Left ventricle myocardium superior (tissue), 1 donor: Measurements from ENCODE around the gene ATG14. TPM values are rescaled to one million over a fixed set of nuclear protein-coding genes. Genes with fewer than 3 reads are reported as not detected.
"Not testable (repeated sequence)": the region's sequence is repeated elsewhere in the genome, so short reads cannot be mapped to it uniquely, and the experiment has no call there.

ENCODE experiments used
- ATAC-seq: fragments of 200-7000 bp; cut with Tn5 transposase; one replicate; pipeline ENCODE4 v1.9.1; 2020; ENCODE audit warnings: mild to moderate bottlenecking, moderate library complexity
- DNase-seq: peaks from one replicate; pipeline ENCODE4 v3.0.0-alpha.2; 2020
- intact Hi-C: fragments of 100-400 bp; cut with micrococcal nuclease; formaldehyde crosslinking; loops from one replicate; pipeline ENCODE4 v1.11.0; 2022
- total RNA-seq: library from RNA; stranded (reverse); fragmentation: NEBNext Ultra II Directional; extraction: Animal tissue kit (Norgen Biotek cat#: 25700); gene quantifications from one replicate; pipeline ENCODE4 v1.2.1, GENCODE V29; 2021
- donor health status: DM: no; HTN: yes; CAD: no; lungs with severe emphysema.

ATG14 gene
- total RNA-seq, 1 donor from 2014 or later, result 17.3 TPM

GRCh38 chr14:55436519-55436918, 24.9 kb upstream of the ATG14 start:
- ATAC-seq (no peak), DNase-seq (no peak)
- intact Hi-C loops, result no loop called here

- no peak for ATAC-seq
- no peak for DNase-seq
- intact Hi-C loops, result no loop called here
These were observed 23.2 kb upstream of the ATG14 start for GRCh38 chr14:55434805-55435174.

- intact Hi-C loops, result no loop called here
- no peak for ATAC-seq
These were observed 22.5 kb upstream of the ATG14 start for GRCh38 chr14:55433880-55434804.

GRCh38 chr14:55432628-55433027, 21.0 kb upstream of the ATG14 start:
- intact Hi-C loops, result no loop called here
- ATAC-seq (peak; percentile 33), DNase-seq (no peak)

More at GRCh38 chr14:55433880-55434804, 22.5 kb upstream of the ATG14 start:
- no peak for DNase-seq

GRCh38 chr14:55430024-55430690, 18.5 kb upstream of the ATG14 start:
- peak; percentile 88 for ATAC-seq
- intact Hi-C loops, result no loop called here

GRCh38 chr14:55427439-55427838, 15.8 kb upstream of the ATG14 start:
- intact Hi-C loops, result no loop called here
- no peak for ATAC-seq
- no peak for DNase-seq

More at GRCh38 chr14:55430024-55430690, 18.5 kb upstream of the ATG14 start:
- DNase-seq, result no peak

GRCh38 chr14:55426891-55427290, 15.3 kb upstream of the ATG14 start:
- ATAC-seq (no peak), DNase-seq (no peak)
- intact Hi-C loops, result no loop called here

- ATAC-seq (no peak), DNase-seq (no peak)
- intact Hi-C loops, result no loop called here
These were observed 13.5 kb upstream of the ATG14 start for GRCh38 chr14:55425091-55425490.

GRCh38 chr14:55423969-55424368, 12.3 kb upstream of the ATG14 start:
- ATAC-seq, result no peak
- no peak for DNase-seq
- intact Hi-C loops, result no loop called here

- ATAC-seq, intact Hi-C loops, DNase-seq: not testable (repeated sequence)
These were observed 10.7 kb upstream of the ATG14 start for GRCh38 chr14:55422338-55422737.

- intact Hi-C loops, result no loop called here
- DNase-seq (no peak), ATAC-seq (no peak)
These were observed 8.0 kb upstream of the ATG14 start for GRCh38 chr14:55419663-55420062.

GRCh38 chr14:55418411-55418810, 6.8 kb upstream of the ATG14 start:
- DNase-seq, result no peak
- intact Hi-C loops, result no loop called here
- ATAC-seq, result no peak

GRCh38 chr14:55417955-55418354, 6.3 kb upstream of the ATG14 start:
- ATAC-seq, result no peak

GRCh38 chr14:55416866-55417265, 5.2 kb upstream of the ATG14 start:
- no peak for ATAC-seq
- DNase-seq, result no peak
- intact Hi-C loops, result no loop called here

More at GRCh38 chr14:55417955-55418354, 6.3 kb upstream of the ATG14 start:
- intact Hi-C loops, result no loop called here
- no peak for DNase-seq

GRCh38 chr14:55414551-55414950, 2.9 kb upstream of the ATG14 start:
- intact Hi-C loops, result no loop called here
- no peak for ATAC-seq

GRCh38 chr14:55412676-55413075, 1.0 kb upstream of the ATG14 start:
- intact Hi-C loops, result no loop called here
- ATAC-seq, result no peak
- no peak for DNase-seq

More at GRCh38 chr14:55414551-55414950, 2.9 kb upstream of the ATG14 start:
- DNase-seq, result no peak

GRCh38 chr14:55410876-55411275, 754 bp downstream of the ATG14 start:
- no peak for ATAC-seq
- no peak for DNase-seq
- intact Hi-C loops, result no loop called here

GRCh38 chr14:55404173-55404854, 7.3 kb downstream of the ATG14 start:
- DNase-seq, result no peak
- peak; percentile 55 for ATAC-seq
- intact Hi-C loops, result no loop called here

GRCh38 chr14:55401751-55402150, 9.9 kb downstream of the ATG14 start:
- no peak for ATAC-seq
- intact Hi-C loops, result no loop called here

GRCh38 chr14:55399852-55400251, 11.8 kb downstream of the ATG14 start:
- intact Hi-C loops, result no loop called here
- ATAC-seq (peak; percentile 39), DNase-seq (no peak)

More at GRCh38 chr14:55401751-55402150, 9.9 kb downstream of the ATG14 start:
- no peak for DNase-seq
